Breast epithelium (tissue), 4 donors: ENCODE data around the gene RADIL. TPM values are rescaled to one million over a fixed set of nuclear protein-coding genes. Genes with fewer than 3 reads are reported as not detected.

Experiments used
- DNase-seq, 2 donors: peaks; one replicate each; pipeline ENCODE4 v3.0.0-alpha.2; 2019; ENCODE audit warnings: low spot score in 2 of 2
- H3K27ac ChIP-seq, 2 donors: fragments of 200-600 bp; sonication (generic) in 1 of 2; one replicate each; pipeline ENCODE4 v1.5.1; 2016 to 2019; ENCODE audit warnings: mild to moderate bottlenecking in 1 of 2
- H3K27me3 ChIP-seq, 2 donors: fragments of 200-600 bp; sonication (generic) in 1 of 2; one replicate each; pipeline versions ENCODE4 v1.5.1 to v1.6.0; 2017 to 2019; ENCODE audit warnings: control low read depth in 1 of 2, mild to moderate bottlenecking in 1 of 2
- H3K36me3 ChIP-seq: fragments of 200-600 bp; one replicate; pipeline ENCODE4 v1.5.1; 2019
- H3K4me1 ChIP-seq, 2 donors: fragments of 200-600 bp; sonication (generic); one replicate each; pipeline ENCODE4 v1.5.1; 2016 to 2019; ENCODE audit warnings: control low read depth in 1 of 2
- H3K4me3 ChIP-seq, 3 donors: fragments of 200-600 bp; sonication (generic); 1 replicate in 2 of 3; 2 replicates in 1 of 3; pipeline ENCODE4 v1.5.1; 2016 to 2019; ENCODE audit warnings: mild to moderate bottlenecking in 3 of 3, moderate library complexity in 2 of 3
- H3K9me3 ChIP-seq, 2 donors: fragments of 200-600 bp; sonication (generic) in 1 of 2; one replicate each; pipeline ENCODE4 v1.5.1; 2016 to 2019; ENCODE audit warnings: control low read depth in 1 of 2
- CTCF ChIP-seq, 3 donors: fragments of 450-650 bp; IDR thresholded peaks; one replicate each; pipeline ENCODE4 v1.5.1; 2016 to 2017; ENCODE audit warnings: antibody characterized with exemption in 3 of 3, mild to moderate bottlenecking in 3 of 3, moderate library complexity in 3 of 3
- POLR2A ChIP-seq: fragments of 450-650 bp; IDR thresholded peaks from one replicate; pipeline ENCODE4 v1.6.1; 2016; ENCODE audit warnings: antibody characterized with exemption, mild to moderate bottlenecking, moderate library complexity
- POLR2AphosphoS5 ChIP-seq, 3 donors: sonication (generic); formaldehyde crosslinking; IDR thresholded peaks; one replicate each; pipeline ENCODE4 v1.6.1; 2017; ENCODE audit warnings: antibody characterized with exemption in 3 of 3
- intact Hi-C: fragments of 100-400 bp; cut with DNase I; formaldehyde crosslinking; loops from one replicate; pipeline ENCODE4 v1.15.1; 2023; ENCODE audit warnings: low total_unique reads
- total RNA-seq, 3 donors: library from RNA; depleted of rRNA; stranded (reverse); fragments of >200 nt; gene quantifications; one replicate each; pipeline ENCODE4 v1.1.0, GENCODE V29; 2016

Gene RADIL
- total RNA-seq, 3 donors from 2014 or later, result 4.4 to 8.5 (median 5.9) TPM

DNA sequence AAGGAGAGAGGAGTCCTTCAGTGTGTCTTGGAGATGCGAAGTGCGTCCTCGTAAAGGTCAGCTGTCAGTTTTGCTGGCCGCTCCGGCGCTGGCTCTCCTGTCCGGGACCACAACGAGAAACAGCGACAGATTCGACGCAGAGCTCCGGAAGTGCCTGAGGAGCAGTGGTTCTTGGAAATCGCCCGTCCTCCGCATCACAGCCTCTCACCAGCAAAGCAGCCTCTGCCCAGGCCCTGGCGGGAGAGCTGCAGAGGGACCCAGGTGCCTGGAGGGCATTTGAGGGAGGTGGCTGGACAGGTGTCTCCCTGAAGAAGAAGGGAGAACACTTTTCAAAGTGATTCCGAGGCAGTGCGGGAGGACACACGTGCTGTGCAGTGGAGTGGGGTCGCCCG lies 119.7 kb downstream of the RADIL start:
- H3K4me1 ChIP-seq, result no peaks in the 10 kb centered on the region
- peak overlapping the region in 1 of 2 donors; percentile 69 for H3K27ac ChIP-seq
- no peak for DNase-seq
- no peaks in the 10 kb centered on the region for H3K27me3 ChIP-seq
- no peaks in the 10 kb centered on the region for H3K9me3 ChIP-seq
- H3K4me3 ChIP-seq, result no peak overlapping the region
- H3K36me3 ChIP-seq, result peaks cover 7% of the 10 kb centered on the region
- TF ChIP-seq POLR2AphosphoS5 (IDR thresholded peaks at IDR 0.05) (no peak), POLR2A (no peak), CTCF (IDR thresholded peaks at IDR 0.05) (no peak)
- intact Hi-C loops, result loop anchor here (5.0 kb wide), 1 partner anchor 81 kb away; the partner anchor contains the start of gene FOXK1

DNA sequence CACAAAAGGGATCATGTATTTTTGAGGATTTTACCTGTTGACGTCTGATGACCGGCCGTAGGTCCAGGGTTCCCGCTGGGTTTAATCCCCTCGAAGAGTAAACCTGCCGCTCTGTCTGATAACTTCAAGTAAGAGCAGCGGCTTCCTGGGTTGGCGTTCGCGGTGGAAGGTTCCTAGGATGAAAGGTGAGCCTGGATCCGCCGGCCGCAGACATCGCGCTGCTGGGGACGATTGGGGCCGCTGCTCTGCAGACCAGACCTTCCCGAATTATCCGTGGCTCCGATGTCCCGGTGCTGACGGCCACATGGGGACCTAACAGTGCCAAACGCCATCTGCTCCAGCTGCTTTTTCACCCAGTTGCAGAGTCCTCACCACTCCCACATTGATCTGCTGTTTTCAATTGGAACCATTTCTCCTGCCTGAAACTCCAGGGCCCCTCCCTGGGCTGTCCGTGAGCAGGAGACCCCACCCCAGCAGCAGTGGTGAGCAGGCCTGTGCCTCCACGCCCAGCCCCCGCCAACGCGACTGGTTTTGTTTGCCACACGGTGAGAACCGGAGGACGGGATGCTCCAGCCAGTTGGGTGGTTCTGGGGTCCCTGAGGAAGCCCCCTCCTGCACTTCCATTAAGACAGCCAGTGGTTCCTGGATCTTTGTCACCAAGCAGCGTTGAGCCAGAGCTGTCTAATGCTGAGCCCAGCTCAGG lies 120.3 kb downstream of the RADIL start:
- Histone ChIP-seq H3K27ac (no peak overlapping the region), H3K4me1 (no peaks in the 10 kb centered on the region), H3K4me3 (no peak overlapping the region), H3K27me3 (no peaks in the 10 kb centered on the region), H3K9me3 (no peaks in the 10 kb centered on the region), H3K36me3 (peaks cover 7% of the 10 kb centered on the region)
- TF ChIP-seq CTCF (IDR thresholded peaks at IDR 0.05), result no peak
- no peak for TF ChIP-seq POLR2A
- TF ChIP-seq POLR2AphosphoS5 (IDR thresholded peaks at IDR 0.05), result no peak
- DNase-seq, result no peak
- intact Hi-C loops, result loop anchor here (5.0 kb wide), 1 partner anchor 81 kb away; the partner anchor contains the start of gene FOXK1

- H3K9me3 ChIP-seq, result no peaks in the 10 kb centered on the region
- TF ChIP-seq POLR2A (no peak), POLR2AphosphoS5 (IDR thresholded peaks at IDR 0.05) (no peak), CTCF (IDR thresholded peaks at IDR 0.05) (no peak)
- no peaks in the 10 kb centered on the region for H3K4me1 ChIP-seq
- no peak overlapping the region for H3K27ac ChIP-seq
- H3K27me3 ChIP-seq, result no peaks in the 10 kb centered on the region
- peaks cover 7% of the 10 kb centered on the region for H3K36me3 ChIP-seq
- no peak for DNase-seq
- intact Hi-C loops, result loop anchor here (5.0 kb wide), 1 partner anchor 80 kb away; the partner anchor contains the start of gene FOXK1
- no peak overlapping the region for H3K4me3 ChIP-seq
Observed at GRCh38 chr7:4762121-4763055, 121.1 kb downstream of the RADIL start.

GRCh38 chr7:4760952-4761351 lies 122.6 kb downstream of the RADIL start:
- Histone ChIP-seq H3K36me3 (peaks cover 7% of the 10 kb centered on the region), H3K27me3 (no peaks in the 10 kb centered on the region)
- DNase-seq, result no peak

More at GRCh38 chr7:4760952-4761351, 122.6 kb downstream of the RADIL start:
- intact Hi-C loops, result loop anchor here (5.0 kb wide), 1 partner anchor 79 kb away; the partner anchor contains the start of gene FOXK1
- no peak overlapping the region for H3K4me3 ChIP-seq
- no peaks in the 10 kb centered on the region for H3K9me3 ChIP-seq
- H3K4me1 ChIP-seq, result no peaks in the 10 kb centered on the region
- TF ChIP-seq POLR2A (no peak), CTCF (IDR thresholded peaks at IDR 0.05) (no peak), POLR2AphosphoS5 (IDR thresholded peaks at IDR 0.05) (no peak)
- H3K27ac ChIP-seq, result no peak overlapping the region
